Smooth muscle cell (in vitro differentiated cells): ENCODE measurements around the gene SETD7. TPM values are rescaled to one million over a fixed set of nuclear protein-coding genes. Genes with fewer than 3 reads are reported as not detected.

Experiments used
- DNase-seq: peaks from one replicate; lab custom pipeline; 2025; ENCODE audit not compliant: unreplicated experiment; lab: John Stamatoyannopoulos, UW
- H2AFZ ChIP-seq: fragments of 200-600 bp; sonication (generic); 2 replicates; pipeline ENCODE4 v1.6.0; 2016; ENCODE audit warnings: antibody characterized with exemption, low read depth, mild to moderate bottlenecking
- H3F3A ChIP-seq: fragments of 200-600 bp; sonication (generic); 2 replicates; pipeline ENCODE4 v1.6.0; 2017; ENCODE audit warnings: antibody characterized with exemption, low read depth
- H3K27ac ChIP-seq: fragments of 200-600 bp; sonication (generic); 2 replicates; pipeline ENCODE4 v1.5.1; 2016; ENCODE audit warnings: low read depth, mild to moderate bottlenecking
- H3K27me3 ChIP-seq: fragments of 200-600 bp; sonication (generic); 2 replicates; pipeline ENCODE4 v1.6.1; 2016; ENCODE audit warnings: low read depth, mild to moderate bottlenecking
- H3K36me3 ChIP-seq: fragments of 200-600 bp; sonication (generic); 2 replicates; pipeline ENCODE4 v1.5.1; 2016; ENCODE audit warnings: low read depth
- H3K4me1 ChIP-seq: fragments of 200-600 bp; sonication (generic); 2 replicates; pipeline ENCODE4 v1.5.1; 2016; ENCODE audit warnings: low read depth
- H3K4me2 ChIP-seq: fragments of 200-600 bp; sonication (generic); 2 replicates; pipeline ENCODE4 v1.6.0; 2016; ENCODE audit warnings: mild to moderate bottlenecking
- H3K4me3 ChIP-seq: fragments of 200-600 bp; sonication (generic); 2 replicates; pipeline ENCODE4 v1.5.1; 2016; ENCODE audit warnings: mild to moderate bottlenecking
- H3K79me2 ChIP-seq: fragments of 200-600 bp; sonication (generic); 2 replicates; pipeline ENCODE4 v1.6.0; 2016; ENCODE audit warnings: low read depth, mild to moderate bottlenecking
- H3K9ac ChIP-seq: fragments of 200-600 bp; sonication (generic); 2 replicates; pipeline ENCODE4 v1.6.0; 2016; ENCODE audit warnings: low read depth
- H3K9me3 ChIP-seq: fragments of 200-600 bp; sonication (generic); replicated peaks from 2 replicates; pipeline ENCODE4 v1.5.1; 2016; ENCODE audit warnings: low read depth
- H4K20me1 ChIP-seq: fragments of 200-600 bp; sonication (generic); 2 replicates; pipeline ENCODE4 v1.6.0; 2016; ENCODE audit warnings: low read depth
- WGBS: methylation state at CpG from one replicate; pipeline ENCODE4 v1.1.7; 2016; ENCODE audit warnings: low lambda C conversion rate; 5-methylcytosine and 5-hydroxymethylcytosine counted together
- polyA plus RNA-seq: library from polyadenylated mRNA; unstranded; fragments of >200 nt; fragmentation: Nextera tagmentation; extraction: Ambion mirVana; gene quantifications from 2 replicates; pipeline ENCODE4 v1.2.1, GENCODE V29; 2016
- total RNA-seq: library from RNA; depleted of rRNA; stranded (reverse); fragments of >200 nt; gene quantifications from 2 replicates; pipeline ENCODE4 v1.2.3, GENCODE V29; 2014
- TF ChIP-seq, protein P1 (sequence below): fragments of 200-600 bp; sonication (generic); IDR thresholded peaks from 2 replicates; pipeline ENCODE4 v1.5.1; 2017; ENCODE audit warnings: borderline replicate concordance, mild to moderate bottlenecking, antibody characterized with exemption; ENCODE audit not compliant: insufficient read depth, poor library complexity, severe bottlenecking

The SETD7 gene
- total and polyA plus RNA-seq, 2 experiments from 2014 or later, result 8.5 to 34.2 TPM

- H3K4me1 ChIP-seq, result no peaks in the 10 kb centered on the region
- H3K27ac ChIP-seq, result no peak overlapping the region
- no peaks in the 10 kb centered on the region for H3K36me3 ChIP-seq
- H3K79me2 ChIP-seq, result no peaks in the 10 kb centered on the region
- H3F3A ChIP-seq, result peaks cover 8% of the 10 kb centered on the region
- H3K27me3 ChIP-seq, result no peaks in the 10 kb centered on the region
- DNase-seq, result no peak
- no peak overlapping the region for H2AFZ ChIP-seq
- no peaks in the 10 kb centered on the region for H3K9me3 ChIP-seq
- 52% methylated on average over 5 of the region's 5 CpGs for WGBS
- no peak overlapping the region for H3K4me3 ChIP-seq
- no peaks in the 10 kb centered on the region for H4K20me1 ChIP-seq
- TF ChIP-seq, protein P1, sequence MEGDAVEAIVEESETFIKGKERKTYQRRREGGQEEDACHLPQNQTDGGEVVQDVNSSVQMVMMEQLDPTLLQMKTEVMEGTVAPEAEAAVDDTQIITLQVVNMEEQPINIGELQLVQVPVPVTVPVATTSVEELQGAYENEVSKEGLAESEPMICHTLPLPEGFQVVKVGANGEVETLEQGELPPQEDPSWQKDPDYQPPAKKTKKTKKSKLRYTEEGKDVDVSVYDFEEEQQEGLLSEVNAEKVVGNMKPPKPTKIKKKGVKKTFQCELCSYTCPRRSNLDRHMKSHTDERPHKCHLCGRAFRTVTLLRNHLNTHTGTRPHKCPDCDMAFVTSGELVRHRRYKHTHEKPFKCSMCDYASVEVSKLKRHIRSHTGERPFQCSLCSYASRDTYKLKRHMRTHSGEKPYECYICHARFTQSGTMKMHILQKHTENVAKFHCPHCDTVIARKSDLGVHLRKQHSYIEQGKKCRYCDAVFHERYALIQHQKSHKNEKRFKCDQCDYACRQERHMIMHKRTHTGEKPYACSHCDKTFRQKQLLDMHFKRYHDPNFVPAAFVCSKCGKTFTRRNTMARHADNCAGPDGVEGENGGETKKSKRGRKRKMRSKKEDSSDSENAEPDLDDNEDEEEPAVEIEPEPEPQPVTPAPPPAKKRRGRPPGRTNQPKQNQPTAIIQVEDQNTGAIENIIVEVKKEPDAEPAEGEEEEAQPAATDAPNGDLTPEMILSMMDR, result no peak
- H3K9ac ChIP-seq, result no peak overlapping the region
- H3K4me2 ChIP-seq, result no peak overlapping the region
Observed at GRCh38 chr4:139576219-139576618, 20.2 kb upstream of the SETD7 start.

DNA sequence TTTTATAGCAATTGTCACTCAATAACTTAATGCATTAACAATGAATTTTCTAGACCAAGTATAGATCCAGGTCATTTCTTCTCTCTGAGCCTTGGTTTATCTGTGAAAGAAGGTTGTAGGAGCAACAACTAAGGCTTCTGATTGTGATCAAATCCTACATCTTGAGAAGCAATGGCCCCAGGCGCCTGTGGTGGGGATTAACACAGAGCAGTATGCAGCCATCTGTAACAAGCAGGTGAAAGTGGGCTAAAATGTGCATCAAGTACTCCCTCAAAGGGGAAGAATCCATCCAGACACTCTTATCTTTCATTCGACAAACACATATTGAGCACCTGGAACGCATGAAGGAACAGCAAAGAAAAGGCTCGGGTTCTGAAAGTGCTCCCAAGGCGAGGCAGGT is 19.1 kb upstream of the SETD7 start:
- no peaks in the 10 kb centered on the region for H3K36me3 ChIP-seq

GRCh38 chr4:139574641-139575040 is 18.6 kb upstream of the SETD7 start:
- TF ChIP-seq, protein P1, result no peak
- Histone ChIP-seq H3F3A (no peaks in the 10 kb centered on the region), H3K36me3 (no peaks in the 10 kb centered on the region), H3K9me3 (no peaks in the 10 kb centered on the region), H2AFZ (no peak overlapping the region), H3K79me2 (no peaks in the 10 kb centered on the region), H3K9ac (no peak overlapping the region), H3K27ac (no peak overlapping the region), H3K4me1 (no peaks in the 10 kb centered on the region), H3K27me3 (no peaks in the 10 kb centered on the region), H3K4me3 (no peak overlapping the region), H4K20me1 (no peaks in the 10 kb centered on the region), H3K4me2 (no peak overlapping the region)
- no peak for DNase-seq
- WGBS, result 82% methylated on average over 3 of the region's 3 CpGs

More for the DNA sequence above, 19.1 kb upstream of the SETD7 start:
- H3K27me3 ChIP-seq, result no peaks in the 10 kb centered on the region
- no peaks in the 10 kb centered on the region for H3K4me1 ChIP-seq
- no peak overlapping the region for H3K9ac ChIP-seq
- no peaks in the 10 kb centered on the region for H4K20me1 ChIP-seq
- no peak overlapping the region for H3K4me2 ChIP-seq
- TF ChIP-seq, protein P1, result no peak
- WGBS, result 67% methylated on average over 5 of the region's 5 CpGs
- H3K79me2 ChIP-seq, result no peaks in the 10 kb centered on the region
- H2AFZ ChIP-seq, result no peak overlapping the region
- no peaks in the 10 kb centered on the region for H3F3A ChIP-seq
- no peaks in the 10 kb centered on the region for H3K9me3 ChIP-seq
- H3K27ac ChIP-seq, result no peak overlapping the region
- DNase-seq, result no peak
- H3K4me3 ChIP-seq, result no peak overlapping the region

DNA sequence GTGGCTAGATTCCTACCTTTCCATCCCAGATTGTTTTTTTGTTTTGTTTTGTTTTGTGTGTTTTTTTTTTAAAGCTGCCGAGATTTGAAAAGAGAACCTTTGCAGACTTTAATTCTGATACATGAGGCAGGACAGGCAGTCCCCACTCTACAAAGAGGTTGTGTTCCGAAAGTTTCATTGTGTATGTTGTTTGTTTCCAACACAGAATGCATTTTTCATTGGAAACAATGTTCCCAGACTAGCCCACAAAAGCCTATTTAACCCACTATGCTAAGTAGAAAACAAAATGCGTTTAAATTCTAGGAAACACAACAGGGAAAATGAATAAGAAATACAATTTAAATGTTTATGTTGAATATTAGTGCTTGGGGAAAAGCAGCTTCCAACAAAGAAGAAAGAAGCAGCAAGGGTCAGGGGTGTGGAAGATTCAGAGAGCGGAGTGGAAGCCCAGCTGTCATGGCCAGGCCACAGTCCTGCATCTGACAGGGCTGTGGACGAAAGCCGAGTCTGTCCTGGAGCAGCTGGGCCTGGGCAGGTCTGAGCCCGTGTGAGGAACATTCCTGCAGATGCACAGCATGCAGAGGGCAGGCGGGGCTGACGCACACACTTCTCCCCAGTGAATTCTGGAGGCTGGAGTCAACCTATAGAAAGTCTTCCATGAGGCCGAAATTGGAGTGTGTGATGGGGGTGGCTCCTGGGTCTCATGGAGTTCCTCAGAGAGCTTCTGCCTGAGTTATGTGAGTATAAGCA is 12.4 kb upstream of the SETD7 start:
- Histone ChIP-seq H2AFZ (no peak overlapping the region), H3K27me3 (no peaks in the 10 kb centered on the region), H3K36me3 (no peaks in the 10 kb centered on the region), H3F3A (no peaks in the 10 kb centered on the region), H3K4me2 (no peak overlapping the region), H4K20me1 (no peaks in the 10 kb centered on the region), H3K79me2 (no peaks in the 10 kb centered on the region), H3K27ac (no peak overlapping the region), H3K9me3 (no peaks in the 10 kb centered on the region), H3K9ac (no peak overlapping the region), H3K4me1 (no peaks in the 10 kb centered on the region), H3K4me3 (no peak overlapping the region)
- WGBS, result 70% methylated on average over 10 of the region's 10 CpGs
- no peak for DNase-seq
- TF ChIP-seq, protein P1, result no peak
